Measurements from ENCODE around the gene LACTB. TPM values are rescaled to one million over a fixed set of nuclear protein-coding genes. Genes with fewer than 3 reads are reported as not detected.

The LACTB gene
- total RNA-seq, 3 donors from 2014 or later (not counting 1 experiment from before 2014, with no cell fraction given): 17.1 to 29.1 (median 26.4) TPM

DNA sequence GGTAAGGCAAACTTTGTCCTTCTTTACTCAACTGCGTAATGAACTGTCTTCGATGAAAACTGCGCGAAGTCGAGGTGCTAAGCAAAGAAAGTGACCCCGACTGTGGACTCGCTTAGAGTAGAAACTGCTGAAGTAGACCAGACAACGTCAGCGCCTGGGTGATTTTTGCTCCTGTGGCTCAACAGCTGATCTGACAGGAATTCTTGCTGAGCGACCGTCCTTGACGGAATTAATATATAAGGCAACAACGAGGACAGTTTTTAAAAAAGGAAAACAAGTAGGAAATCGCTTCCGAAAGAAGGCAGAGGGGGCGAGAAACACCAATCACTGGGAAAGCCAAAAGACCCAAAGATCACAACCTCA lies 35.1 kb downstream of the LACTB start:
- TF ChIP-seq, protein P1, sequence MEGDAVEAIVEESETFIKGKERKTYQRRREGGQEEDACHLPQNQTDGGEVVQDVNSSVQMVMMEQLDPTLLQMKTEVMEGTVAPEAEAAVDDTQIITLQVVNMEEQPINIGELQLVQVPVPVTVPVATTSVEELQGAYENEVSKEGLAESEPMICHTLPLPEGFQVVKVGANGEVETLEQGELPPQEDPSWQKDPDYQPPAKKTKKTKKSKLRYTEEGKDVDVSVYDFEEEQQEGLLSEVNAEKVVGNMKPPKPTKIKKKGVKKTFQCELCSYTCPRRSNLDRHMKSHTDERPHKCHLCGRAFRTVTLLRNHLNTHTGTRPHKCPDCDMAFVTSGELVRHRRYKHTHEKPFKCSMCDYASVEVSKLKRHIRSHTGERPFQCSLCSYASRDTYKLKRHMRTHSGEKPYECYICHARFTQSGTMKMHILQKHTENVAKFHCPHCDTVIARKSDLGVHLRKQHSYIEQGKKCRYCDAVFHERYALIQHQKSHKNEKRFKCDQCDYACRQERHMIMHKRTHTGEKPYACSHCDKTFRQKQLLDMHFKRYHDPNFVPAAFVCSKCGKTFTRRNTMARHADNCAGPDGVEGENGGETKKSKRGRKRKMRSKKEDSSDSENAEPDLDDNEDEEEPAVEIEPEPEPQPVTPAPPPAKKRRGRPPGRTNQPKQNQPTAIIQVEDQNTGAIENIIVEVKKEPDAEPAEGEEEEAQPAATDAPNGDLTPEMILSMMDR (IDR thresholded peaks at IDR 0.05): no peak
- Mint-ChIP-seq H3K9me3 (no peaks in the 10 kb centered on the region), H3K4me3 (peak overlapping the region; percentile 99), H3K4me1 (peaks cover 14 to 15% of the 10 kb centered on the region in 2 donors), H3K27ac (peak overlapping the region; percentile 95 to 97), H3K27me3 (ENCODE audit: low read depth in 2 of 2) (no peaks in the 10 kb centered on the region), H3K36me3 (no peaks in the 10 kb centered on the region)
- Histone ChIP-seq H3K4me1 (ENCODE audit: control insufficient read depth, insufficient read depth, low read length) (peaks cover 6% of the 10 kb centered on the region), H3K27ac (ENCODE audit: low read length) (peak overlapping the region; percentile 80), H3K4me3 (ENCODE audit: low read length) (peak overlapping the region; percentile 69), H3K36me3 (ENCODE audit: control insufficient read depth, insufficient read depth, low read length) (peaks cover 14% of the 10 kb centered on the region), H3K27me3 (ENCODE audit: control insufficient read depth, insufficient read depth, low read length) (no peaks in the 10 kb centered on the region), H3K9me3 (ENCODE audit: control insufficient read depth, insufficient read depth, low read length) (no peaks in the 10 kb centered on the region)
- DNase-seq (peak in 1 of 2 donors; percentile 46), ATAC-seq (peak in 2 of 3 donors; percentile 17 to 36)
- WGBS (ENCODE audit: insufficient coverage): 0% methylated on average over 16 of the region's 16 CpGs
- intact Hi-C loops (cut with micrococcal nuclease): loop anchor here (1.0 to 5.0 kb wide), 4 partner anchors 33 to 108 kb away; partner anchors contain the start of genes LACTB and RAB8B

DNA sequence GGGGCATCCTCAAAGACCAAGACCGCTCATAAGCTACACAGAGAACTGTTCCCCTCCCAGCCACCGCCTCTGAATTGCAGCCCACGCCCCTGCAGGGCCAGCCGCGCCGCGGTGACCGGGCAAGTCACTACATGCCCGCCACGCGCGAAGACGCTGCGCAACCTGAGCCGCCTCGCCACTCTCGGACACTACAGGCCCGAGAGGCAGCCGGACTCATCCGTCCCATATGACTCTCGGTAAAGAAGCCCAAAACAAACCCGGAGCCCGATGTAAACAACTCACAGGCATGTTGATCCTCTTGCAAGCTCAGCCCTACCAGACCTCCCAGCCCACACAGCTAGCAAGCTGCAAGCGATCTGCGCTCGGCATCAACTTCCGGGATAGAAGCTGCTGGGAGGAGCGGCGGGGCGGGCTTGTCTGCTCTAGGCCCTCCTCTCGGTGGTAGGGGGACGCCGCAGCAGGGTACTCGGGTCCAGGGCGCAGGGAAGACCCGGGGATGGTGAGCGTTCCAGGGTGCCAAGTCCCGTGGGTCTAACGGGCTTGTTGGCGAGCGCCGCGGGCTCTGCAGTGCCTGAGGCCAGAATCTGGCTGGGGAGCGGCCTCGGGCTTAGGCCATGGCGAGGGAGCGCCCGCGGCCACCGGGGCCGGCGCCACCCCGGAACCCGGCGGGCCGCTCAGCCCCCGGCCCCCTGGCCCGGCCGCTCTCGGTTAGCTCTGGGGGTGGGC lies 35.6 kb downstream of the LACTB start, which contains the start of gene RPS27L:
RPS27L (minus strand) TSS at position 360 of the 726 bp plus-strand sequence; CDS start at position 288, 72 bp downstream.
- Mint-ChIP-seq H3K27ac (peak within 1 kb of the TSS; percentile 95 to 97), H3K36me3 (no peaks in the 10 kb centered on the region), H3K4me1 (peaks cover 14 to 15% of the 10 kb centered on the region in 2 donors), H3K27me3 (ENCODE audit: low read depth in 2 of 2) (no peaks in the 10 kb centered on the region), H3K4me3 (peak within 1 kb of the TSS; percentile 99), H3K9me3 (no peaks in the 10 kb centered on the region)
- DNase-seq (peak; percentile 80 to 90), ATAC-seq (peak; percentile 93 to 97 (median 94))
- Histone ChIP-seq H3K36me3 (ENCODE audit: control insufficient read depth, insufficient read depth, low read length) (peaks cover 14% of the 10 kb centered on the region), H3K27ac (ENCODE audit: low read length) (peak within 1 kb of the TSS; percentile 80), H3K9me3 (ENCODE audit: control insufficient read depth, insufficient read depth, low read length) (no peaks in the 10 kb centered on the region), H3K4me1 (ENCODE audit: control insufficient read depth, insufficient read depth, low read length) (peaks cover 6% of the 10 kb centered on the region), H3K27me3 (ENCODE audit: control insufficient read depth, insufficient read depth, low read length) (no peaks in the 10 kb centered on the region), H3K4me3 (ENCODE audit: low read length) (peak within 1 kb of the TSS; percentile 69)
- WGBS (ENCODE audit: insufficient coverage): under 1% methylated on average over 59 of the region's 60 CpGs
- TF ChIP-seq, protein P1 (IDR thresholded peaks at IDR 0.05): no peak
- intact Hi-C loops (cut with micrococcal nuclease): loop anchor here (1.0 to 5.0 kb wide), 4 partner anchors 32 to 108 kb away; partner anchors contain the start of genes LACTB and RAB8B

- TF ChIP-seq, protein P1 (IDR thresholded peaks at IDR 0.05): no peak
Measured at GRCh38 chr15:63157891-63158431, 36.3 kb downstream of the LACTB start.

More at GRCh38 chr15:63157891-63158431, 36.3 kb downstream of the LACTB start:
- Mint-ChIP-seq H3K9me3 (no peaks in the 10 kb centered on the region), H3K27me3 (ENCODE audit: low read depth in 2 of 2) (no peaks in the 10 kb centered on the region), H3K36me3 (no peaks in the 10 kb centered on the region), H3K4me3 (peak overlapping the region; percentile 90), H3K4me1 (peaks cover 14 to 15% of the 10 kb centered on the region in 2 donors), H3K27ac (peak overlapping the region; percentile 95 to 97)
- Histone ChIP-seq H3K4me3 (ENCODE audit: low read length) (peak overlapping the region; percentile 69), H3K4me1 (ENCODE audit: control insufficient read depth, insufficient read depth, low read length) (peaks cover 6% of the 10 kb centered on the region), H3K27ac (ENCODE audit: low read length) (peak overlapping the region; percentile 80), H3K9me3 (ENCODE audit: control insufficient read depth, insufficient read depth, low read length) (no peaks in the 10 kb centered on the region), H3K36me3 (ENCODE audit: control insufficient read depth, insufficient read depth, low read length) (peaks cover 10% of the 10 kb centered on the region), H3K27me3 (ENCODE audit: control insufficient read depth, insufficient read depth, low read length) (no peaks in the 10 kb centered on the region)
- DNase-seq: peak in 1 of 2 donors; percentile 57
- 14% methylated on average over 17 of the region's 18 CpGs for WGBS (ENCODE audit: insufficient coverage)
- intact Hi-C loops (cut with micrococcal nuclease): loop anchor here (1.0 to 5.0 kb wide), 4 partner anchors 31 to 109 kb away; partner anchors contain the start of genes LACTB and RAB8B
- ATAC-seq: peak; percentile 28 to 42 (median 35)
